HG03378 (cell line): ENCODE results near the gene SMAGP.
"Not testable (repeated sequence)": the region's sequence is repeated elsewhere in the genome, so short reads cannot be mapped to it uniquely, and the experiment has no call there.

ENCODE experiments used
- ATAC-seq: cut with Tn5 transposase; IDR thresholded peaks from one replicate; pipeline ENCODE4 v1.9.1; 2021; ENCODE audit warnings: mild to moderate bottlenecking, moderate library complexity; ENCODE audit not compliant: unreplicated experiment

Gene SMAGP, protein sequence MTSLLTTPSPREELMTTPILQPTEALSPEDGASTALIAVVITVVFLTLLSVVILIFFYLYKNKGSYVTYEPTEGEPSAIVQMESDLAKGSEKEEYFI

DNA sequence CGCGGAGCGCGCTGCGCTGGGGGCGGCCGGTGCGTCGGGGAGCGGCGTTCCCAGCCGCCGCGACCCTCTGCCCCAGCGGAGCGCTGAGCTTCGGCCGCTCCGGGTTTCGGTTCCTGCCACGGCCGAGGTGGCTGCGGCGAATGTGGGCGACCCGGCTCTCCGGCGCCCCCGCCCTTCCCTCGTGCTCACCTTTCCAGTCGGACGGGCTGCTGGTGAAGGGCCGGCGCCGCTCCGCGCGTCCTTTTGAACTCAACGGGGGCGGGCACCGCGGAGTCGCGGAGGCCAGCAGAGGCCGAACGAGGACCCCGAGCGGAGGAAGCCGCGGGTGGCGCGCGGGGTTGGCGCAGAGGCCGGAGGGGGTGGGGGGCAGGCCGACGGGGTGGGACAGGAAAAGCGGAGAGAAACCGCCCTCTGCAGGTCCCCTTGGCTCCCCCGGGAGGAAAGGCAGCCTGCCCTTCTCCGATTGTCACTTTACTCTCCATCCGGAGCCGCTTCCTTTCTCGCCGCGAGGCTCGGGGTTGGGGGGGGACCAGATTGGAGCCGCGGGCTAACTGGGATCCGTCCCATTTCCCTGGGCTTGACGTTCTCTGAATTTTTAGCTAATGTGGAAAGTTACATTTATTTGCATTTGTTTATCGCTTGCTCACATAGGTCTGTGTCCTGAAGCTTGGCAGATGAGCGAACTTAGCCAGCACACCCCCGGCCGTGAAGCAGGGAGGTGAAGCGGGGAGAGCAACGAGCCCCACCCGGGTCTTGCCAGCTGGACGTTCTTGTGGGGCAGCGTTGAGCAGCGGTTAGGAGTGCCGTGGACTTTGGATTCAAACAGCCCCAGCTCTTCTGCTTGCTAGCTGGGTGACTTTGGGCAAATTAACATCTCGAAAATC, at the start of gene SMAGP:
Gene SMAGP (minus strand): TSS at position 349 of the 884 bp plus-strand sequence. CDS start 1,137 bp downstream, outside the sequence.
- ATAC-seq: no peak

DNA sequence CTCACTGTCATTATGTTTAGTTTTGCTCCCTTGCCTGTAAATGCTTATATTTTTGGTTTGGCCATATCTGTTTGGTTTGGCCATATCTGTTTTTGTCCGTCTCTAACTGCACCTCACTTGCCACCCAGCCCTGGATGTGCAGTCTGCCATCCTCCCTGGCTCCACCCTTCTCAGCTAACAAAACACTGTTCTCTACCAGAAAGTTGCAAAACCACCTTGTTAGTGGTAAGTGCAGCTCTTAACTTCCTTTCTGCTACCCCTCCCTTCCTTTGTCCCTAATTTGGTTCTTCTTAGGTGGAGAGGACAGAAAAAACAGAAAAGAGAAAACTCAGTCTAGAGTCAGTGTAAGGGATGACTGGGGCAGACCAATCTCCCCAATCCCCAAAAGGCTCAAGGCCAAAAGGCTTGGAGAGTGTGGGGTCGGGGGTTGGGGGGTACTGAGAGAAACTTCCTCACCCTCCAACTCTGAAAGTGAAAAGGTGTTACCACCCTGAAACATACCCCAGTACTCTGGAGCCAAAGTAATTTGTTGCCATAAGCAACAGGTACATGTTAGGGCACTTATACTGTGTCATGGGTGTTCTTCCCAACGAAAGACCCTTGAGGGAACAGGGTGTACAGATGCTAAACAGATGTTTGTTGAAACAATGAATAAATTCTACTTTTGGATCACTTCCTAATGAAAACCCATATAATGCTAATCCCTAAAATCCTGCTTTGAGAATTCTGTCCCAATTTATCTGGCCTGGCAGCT, 48.8 kb upstream of the SMAGP start:
- no peak for ATAC-seq

DNA sequence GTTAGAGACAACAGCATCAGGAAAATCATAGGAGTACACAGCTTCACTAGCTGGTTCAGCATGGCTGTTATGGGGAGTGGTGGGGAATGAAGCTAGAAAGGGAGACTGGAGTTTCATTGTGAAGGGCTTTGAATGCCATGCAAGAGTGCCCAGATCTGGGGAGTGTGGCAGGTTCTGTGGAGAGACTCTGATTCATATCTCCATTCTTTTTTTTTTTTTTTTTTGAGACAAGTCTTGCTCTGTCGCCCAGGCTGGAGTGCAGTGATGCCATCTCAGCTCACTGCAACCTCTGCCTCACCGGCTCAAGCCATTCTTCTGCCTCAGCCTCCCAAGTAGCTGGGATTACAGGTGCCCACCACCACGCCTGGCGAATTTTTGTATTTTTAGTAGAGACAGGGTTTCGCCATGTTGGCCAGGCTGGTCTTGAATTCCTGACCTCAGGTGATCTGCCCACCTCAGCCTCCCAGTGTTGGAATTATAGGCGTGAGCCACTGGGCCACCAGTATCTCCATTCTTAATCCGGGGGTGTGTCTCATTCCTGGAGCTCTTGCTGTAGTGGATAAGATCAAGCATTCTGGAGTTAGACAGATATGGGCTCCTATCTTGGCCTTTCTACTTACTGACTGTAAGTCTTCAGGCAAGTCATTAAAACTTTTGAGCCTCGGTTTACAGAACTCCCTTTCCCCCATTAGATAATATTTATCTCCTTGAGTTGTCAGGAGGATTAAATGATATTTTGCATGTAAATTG, 48.0 kb upstream of the SMAGP start:
- ATAC-seq: not testable (repeated sequence)

DNA sequence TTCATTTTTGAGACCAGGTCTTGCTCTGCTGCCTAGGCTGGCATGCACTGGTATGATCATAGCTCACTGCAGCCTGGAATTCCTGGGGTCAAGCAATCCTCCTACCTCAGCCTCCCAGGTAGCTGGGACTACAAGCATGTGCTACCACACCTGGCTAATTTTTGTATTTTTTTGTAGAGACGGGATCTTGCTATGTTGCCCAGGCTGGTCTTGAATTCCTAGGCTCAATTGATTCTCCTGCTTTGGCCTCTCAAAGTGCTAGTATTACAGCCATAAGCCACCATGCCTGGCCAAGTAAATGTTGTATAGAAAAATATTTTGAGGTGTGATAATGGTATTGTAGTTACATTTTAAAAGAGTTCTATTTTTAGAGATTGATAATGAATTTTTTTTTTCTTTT, 41.2 kb upstream of the SMAGP start:
- no peak for ATAC-seq

DNA sequence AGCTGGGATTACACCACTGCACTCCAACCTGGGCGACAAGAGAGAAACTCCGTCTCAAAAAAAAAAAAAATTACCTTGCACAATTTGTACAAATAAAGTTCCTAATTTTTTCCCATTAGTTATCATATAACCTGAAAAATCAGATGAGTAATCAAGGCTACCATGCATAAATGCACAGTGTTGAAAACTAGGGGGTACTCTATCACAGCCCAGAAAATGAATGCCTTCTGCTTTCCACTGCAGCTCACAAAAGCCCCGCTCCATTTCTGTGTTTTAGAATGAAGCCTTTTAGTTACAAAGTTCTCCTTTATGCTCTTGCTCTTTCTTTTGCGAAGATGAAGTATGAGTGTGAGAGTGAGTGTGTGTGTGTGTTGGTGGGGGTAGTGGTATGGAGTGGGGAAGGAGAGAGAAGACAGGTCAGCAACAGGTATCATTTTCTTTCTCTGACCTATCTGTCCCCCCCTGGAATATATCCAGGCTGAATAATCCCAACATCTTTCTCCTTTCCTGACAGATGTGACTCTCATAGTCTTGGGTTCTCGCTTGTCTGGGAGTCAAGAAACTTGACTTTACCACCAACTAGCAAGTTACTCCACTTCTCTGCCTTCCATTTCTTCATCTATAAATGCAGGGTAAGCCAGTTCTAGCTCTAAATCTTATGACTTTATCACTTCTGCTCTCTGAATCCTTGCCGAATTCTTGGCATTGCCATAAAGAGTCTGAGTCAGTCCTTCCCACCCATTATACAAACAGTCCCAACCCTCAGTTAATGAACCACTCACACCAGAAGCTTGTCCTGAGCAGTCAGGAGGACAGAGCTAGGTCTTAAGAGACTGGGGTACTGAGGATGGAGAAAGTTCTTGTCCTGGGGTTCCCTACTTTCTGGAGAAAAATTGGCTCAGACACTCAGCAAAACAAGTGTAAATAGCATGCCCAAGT, 37.7 kb upstream of the SMAGP start:
- ATAC-seq: no peak

DNA sequence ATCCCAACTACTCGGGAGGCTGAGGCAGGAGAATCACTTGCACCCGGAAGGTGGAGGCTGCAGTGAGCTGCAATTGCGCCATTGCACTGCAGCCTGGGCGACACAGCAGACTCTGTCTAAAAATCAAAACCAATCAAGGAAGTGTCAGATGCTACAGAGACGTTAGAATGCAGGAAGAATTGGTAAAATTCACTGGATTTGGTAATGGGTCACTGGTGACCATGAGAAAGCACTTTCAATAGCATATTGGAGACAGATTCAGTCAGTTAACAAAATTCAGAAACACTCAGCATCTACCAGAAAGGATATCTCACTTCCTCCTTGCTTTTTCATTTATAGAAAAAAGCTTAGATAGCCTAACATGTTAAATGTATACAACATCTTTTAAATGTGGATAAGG, 36.3 kb upstream of the SMAGP start:
- no peak for ATAC-seq

DNA sequence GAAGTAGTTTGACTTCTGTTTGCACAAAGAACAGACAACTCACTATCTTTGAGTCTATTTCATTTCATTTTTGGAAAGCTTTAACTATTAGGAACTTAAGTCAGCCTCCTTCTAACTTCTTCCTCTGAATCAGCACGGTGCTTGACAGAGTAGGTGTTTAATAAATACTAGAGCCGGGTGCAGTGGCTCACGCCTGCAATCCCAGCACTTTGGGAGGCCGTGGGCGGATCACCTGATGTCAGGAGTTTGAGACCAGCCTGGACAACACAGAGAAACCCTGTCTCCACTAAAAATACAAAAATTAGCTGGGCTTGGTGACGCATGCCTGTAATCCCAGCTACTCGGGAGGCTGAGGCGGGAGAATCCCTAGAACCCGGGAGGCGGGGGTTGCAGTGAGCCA, 30.6 kb upstream of the SMAGP start:
- not testable (repeated sequence) for ATAC-seq

DNA sequence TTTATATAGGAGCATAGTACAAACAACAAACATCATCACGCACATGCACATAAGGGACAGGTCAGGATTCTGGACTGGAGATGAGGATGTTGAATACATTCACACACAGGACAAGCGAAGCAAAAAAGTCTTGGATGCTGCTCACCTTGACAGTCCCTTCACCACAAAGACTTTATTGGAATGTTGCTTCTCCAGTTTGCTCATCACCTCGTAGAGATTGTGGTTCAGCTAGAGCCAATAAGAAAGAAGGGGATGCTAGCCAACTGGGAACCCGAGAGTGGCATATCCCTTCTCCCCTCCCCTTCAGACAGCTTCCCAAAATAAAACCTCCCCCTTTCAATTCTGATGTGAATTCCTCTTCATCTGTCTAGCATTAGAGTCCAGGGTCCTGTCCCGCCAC, 25.4 kb upstream of the SMAGP start:
- ATAC-seq: no peak

DNA sequence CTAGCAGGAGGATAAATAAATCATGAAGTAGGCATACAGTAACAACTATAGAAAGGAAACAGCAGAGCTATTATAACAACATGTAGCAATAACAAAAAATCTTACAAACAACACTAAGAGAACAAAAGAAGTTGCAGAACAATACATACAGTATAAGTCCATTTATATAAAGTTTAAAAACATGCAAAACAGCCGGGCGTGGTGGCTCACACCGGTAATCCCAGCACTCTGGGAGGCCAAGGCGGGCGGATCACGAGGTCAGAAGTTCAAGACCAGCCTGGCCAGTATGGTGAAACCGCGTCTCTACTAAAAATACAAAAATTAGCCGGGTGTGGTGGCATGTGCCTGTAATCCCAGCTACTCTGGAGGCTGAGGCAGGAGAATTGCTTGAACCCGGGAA, 23.9 kb upstream of the SMAGP start:
- not testable (repeated sequence) for ATAC-seq

DNA sequence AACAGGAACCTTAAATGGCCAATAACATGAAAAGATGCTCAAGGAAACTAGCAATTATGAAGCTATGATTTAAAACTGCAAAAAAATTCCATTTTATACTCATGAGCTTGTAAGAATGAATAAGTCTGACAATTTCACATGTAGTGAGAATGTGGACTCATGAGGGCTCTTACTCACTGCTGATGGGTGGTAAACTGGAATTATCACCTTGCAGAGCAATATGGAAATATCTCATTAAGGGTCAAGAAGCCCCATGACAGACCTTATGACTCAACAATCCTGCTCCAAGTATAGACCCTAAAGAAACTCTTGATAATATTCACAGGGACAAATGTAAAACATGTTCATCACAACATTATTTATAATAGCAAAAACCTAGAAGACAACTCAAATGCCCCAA, 23.5 kb upstream of the SMAGP start:
- ATAC-seq: no peak

DNA sequence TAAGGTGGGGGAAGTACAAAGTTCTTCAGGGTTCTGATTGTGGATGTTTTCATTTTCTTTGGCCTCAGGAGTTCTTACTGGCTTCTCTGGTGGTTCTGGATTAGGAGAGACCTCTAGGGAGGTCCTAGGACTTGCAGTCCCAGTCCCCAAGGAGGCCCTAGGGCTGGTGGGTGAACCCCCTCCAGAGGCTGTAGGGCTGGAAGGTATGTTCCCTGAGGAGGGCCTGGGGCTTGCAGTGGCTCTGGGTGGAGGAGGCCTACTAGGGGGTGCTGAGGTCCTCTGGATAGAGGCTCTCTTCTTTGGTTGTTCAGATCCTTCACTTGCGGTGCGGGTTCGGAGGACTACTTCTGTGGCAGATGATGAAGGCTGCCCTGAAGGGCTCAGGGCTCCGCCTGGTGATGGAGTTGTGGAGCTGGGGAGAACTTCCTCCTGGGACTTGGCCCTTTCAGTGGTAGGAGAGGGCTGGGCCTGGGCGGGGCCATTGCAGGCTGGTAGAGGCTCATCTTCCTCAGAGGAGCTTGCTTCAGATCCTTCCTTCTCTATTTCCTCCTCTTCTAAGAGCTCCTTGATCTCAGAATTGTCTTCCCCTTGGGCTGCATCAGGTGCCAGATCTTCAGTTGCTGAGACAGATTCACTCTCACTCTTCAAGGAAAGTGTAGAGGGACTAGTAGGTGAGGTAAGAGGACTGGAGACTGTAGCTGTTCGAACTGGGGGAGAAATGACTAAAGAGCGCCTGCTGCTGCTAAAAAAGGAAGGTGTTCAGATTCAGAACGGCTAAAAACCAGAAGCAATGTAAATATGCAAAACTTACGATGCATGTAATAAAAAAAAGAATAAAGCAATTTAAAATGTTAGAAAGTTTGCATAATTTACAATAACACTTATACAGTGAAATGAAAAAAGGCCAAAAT, 21.6 kb upstream of the SMAGP start:
- not testable (repeated sequence) for ATAC-seq

DNA sequence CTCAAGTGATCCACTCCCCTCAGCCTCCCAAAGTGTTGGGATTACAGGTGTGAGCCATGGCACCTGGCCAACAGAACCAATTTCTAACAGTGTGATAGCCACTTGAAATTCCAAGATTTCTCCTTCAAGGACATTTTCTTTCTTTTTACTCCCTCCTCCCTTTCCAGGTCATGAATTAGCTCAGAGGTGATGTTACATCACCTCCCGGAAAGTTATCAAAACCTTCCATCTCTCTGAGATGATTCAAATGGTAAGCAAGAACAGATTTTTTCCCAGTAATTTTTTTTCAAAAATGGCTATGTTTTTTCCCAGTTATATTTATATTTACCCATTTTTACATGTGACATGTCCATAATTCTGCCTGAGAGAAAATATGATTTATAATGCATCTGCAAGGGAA, 15.6 kb upstream of the SMAGP start:
- no peak for ATAC-seq

DNA sequence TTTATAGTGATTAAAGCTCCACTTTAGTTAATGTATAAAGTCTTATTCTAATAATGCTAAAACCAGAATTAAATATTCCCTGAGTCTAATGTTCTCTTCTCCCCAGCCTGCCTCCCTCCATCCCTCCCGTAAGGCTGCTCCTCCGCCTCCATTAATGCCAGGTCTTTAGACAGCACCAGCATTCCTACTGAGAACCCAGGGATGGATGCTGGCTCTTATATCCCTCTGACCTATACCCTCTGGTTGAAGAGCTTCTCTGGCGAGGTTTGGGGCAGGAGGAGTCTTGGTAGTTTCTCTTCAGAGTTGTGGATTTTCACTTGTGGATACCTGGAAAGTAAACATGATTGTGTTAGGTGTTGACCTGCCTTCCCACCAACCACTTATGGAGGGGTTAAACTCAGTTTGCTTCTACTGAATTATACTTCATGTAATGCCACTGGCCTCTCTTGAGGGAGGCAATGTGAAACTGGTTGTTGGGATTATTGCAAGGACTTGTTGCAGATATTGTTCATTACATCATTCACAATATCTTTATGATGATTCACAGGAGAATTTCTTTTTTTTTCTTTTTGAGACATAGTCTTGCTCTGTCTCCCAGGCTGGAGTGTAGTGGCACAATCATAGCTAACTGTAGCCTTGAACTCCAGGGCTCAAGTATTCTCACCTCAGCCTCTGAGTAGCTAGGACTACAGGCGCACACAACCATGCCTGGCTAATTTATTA, 11.1 kb upstream of the SMAGP start:
- ATAC-seq: no peak

DNA sequence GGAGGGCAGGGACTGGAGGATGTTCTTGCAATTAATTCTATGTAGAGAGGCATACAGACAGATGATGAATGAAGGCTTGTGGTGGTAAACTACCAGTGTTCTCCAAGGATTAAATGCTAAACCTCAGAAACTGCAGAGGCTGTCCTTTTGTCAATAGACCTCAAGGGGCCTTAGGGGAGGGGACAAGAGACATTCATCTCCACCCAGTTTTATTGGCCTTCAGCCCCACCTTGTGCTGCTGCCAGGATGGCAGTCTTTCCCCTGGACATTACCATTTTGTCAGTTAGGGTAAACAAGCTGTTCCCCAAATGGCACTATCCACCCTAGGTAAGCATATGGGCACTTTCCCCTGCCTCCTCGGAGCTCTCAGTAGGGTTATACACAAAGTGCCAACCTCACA, 4.9 kb upstream of the SMAGP start:
- ATAC-seq: no peak

DNA sequence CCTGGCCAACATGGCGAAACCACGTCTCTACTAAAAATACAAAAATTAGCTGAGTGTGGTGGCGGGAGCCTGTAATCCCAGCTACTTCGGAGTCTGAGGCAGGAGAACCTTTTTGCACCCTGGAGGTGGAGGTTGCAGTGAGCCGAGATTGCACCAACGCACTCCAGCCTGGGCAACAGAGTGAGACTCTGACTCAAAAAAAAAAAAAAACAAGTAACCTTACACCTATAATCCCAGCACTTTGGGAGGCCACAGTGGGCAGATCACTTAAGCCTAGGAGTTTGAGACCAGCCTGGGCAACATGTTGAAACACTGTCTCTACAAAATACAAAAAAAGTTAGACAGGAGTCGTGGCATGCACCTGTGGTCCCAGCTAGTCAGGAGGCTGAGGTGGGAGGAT, 2.6 kb upstream of the SMAGP start:
- ATAC-seq: not testable (repeated sequence)

DNA sequence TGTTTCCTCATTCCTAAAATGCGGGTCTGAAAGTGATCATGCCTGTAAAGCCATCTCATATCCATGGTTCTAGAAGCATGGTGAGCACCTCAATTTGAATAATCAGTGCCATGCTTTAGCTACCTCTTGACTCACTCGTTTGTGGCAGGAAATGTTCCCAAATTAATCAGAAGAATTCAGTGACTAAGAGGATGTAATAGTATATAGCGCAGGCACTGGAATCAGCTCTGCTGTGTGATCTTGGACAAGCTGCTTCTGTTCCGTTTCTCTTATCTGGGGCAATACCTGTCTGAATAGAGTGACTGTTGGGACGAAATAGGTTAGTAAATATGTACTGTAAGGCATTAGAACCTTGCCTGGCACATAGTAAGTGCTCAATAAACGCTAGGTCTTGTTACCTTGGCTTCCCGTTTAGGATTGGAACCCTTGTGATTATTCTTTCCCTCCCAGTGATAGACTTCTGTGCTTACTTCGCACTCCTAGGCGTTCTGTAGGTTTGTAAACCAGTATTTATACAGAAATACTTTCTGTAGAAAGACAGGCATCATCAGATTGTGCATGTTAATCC, 820 bp upstream of the SMAGP start:
- ATAC-seq: no peak

DNA sequence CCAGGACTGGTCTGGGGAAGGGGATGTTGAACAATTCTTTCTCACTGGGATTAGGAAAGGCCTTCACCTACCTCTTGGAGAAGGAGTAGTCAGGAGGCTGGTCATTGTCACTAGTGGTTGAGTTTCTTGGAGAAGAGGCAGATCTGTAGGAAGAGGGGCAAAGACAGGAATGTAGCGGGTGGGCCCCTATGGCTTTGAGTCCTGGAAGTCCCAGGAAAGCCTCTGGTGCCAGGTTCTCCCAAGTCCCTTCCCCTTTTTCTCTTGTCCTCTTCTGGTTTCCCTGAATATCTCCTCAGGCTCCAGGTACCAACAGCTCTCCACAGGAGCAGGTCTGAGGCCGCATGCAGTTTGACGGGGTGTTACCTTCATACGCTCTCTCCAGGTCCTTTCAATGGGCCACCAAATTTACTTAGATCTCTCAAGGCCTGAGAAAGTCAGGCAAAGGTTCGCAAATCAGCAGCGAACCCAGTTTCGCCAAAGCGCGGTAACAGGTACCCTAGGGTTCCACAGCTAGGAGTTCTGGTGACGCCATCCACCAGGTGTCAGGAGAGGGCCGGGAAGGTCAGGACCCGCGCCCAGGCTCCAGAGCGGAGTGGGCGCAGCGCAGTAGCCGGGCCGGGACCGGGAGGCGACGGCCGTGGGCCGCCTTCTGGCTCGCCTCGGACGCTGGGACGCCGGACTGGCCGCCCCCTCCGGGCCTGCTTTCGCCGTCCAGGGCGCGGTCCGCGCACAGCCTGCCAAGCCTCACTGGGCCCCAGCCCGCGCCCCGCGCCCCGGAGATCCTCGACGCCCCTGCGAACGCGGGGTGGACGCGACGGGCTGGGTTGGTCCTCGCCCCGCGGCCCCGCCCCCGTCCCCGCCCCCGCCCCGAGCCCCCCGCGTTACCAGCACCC, 795 bp downstream of the SMAGP start:
- no peak for ATAC-seq
